H1 (cell line): ENCODE measurements around the gene TSPEAR. TPM values are rescaled to one million over a fixed set of nuclear protein-coding genes. Genes with fewer than 3 reads are reported as not detected.

Source experiments
- CTCF ChIA-PET: fragments of 300-600 bp; sonication (Branson Sonifier 250); formaldehyde crosslinking; loops from one replicate; lab custom pipeline; 2021; ENCODE audit not compliant: partially characterized antibody; lab: Charles Lee
- POLR2A ChIA-PET: fragments of 300-600 bp; sonication (Branson Sonifier 250); formaldehyde crosslinking; loops from one replicate; lab custom pipeline; 2021; ENCODE audit warnings: inconsistent platforms; ENCODE audit not compliant: partially characterized antibody; lab: Charles Lee
- DNase-seq, 2 experiments: peaks; one replicate each; pipeline versions ENCODE4 v3.0.0 to v3.0.0-alpha.2; 2010 to 2022; ENCODE audit warnings: low spot score in 2 of 2, low read depth in 1 of 2, mixed read lengths in 1 of 2
- FAIRE-seq: peaks from 2 replicates; lab custom pipeline; 2011; peaks lifted over from hg19 to GRCh38; lab: Jason Lieb, UNC
- H2AFZ ChIP-seq: 2 replicates; pipeline ENCODE4 v1.8.1; 2012; ENCODE audit warnings: low read length, inconsistent platforms
- H2AK5ac ChIP-seq: 2 replicates; pipeline ENCODE4 v1.6.1; 2013; ENCODE audit warnings: low read depth, low read length
- H2BK120ac ChIP-seq: replicated peaks from 2 replicates; pipeline ENCODE3; 2013; ENCODE audit warnings: low read depth, low read length, inconsistent platforms
- H2BK12ac ChIP-seq: 2 replicates; pipeline ENCODE4 v1.6.1; 2013; ENCODE audit warnings: low read depth, low read length
- H2BK15ac ChIP-seq: 2 replicates; pipeline ENCODE4 v1.6.1; 2013; ENCODE audit warnings: low read length
- H2BK20ac ChIP-seq: 2 replicates; pipeline ENCODE4 v1.6.1; 2013; ENCODE audit warnings: low read length
- H2BK5ac ChIP-seq: 2 replicates; pipeline ENCODE4 v1.6.1; 2013; ENCODE audit warnings: low read depth, low read length
- H3K14ac ChIP-seq: 2 replicates; pipeline ENCODE4 v1.6.1; 2013; ENCODE audit warnings: inconsistent platforms; ENCODE audit not compliant: insufficient read length
- H3K18ac ChIP-seq: 2 replicates; pipeline ENCODE4 v1.6.1; 2013; ENCODE audit warnings: low read length; ENCODE audit errors: extremely low read depth
- H3K23ac ChIP-seq: 2 replicates; pipeline ENCODE4 v1.6.1; 2013; ENCODE audit warnings: inconsistent platforms; ENCODE audit not compliant: insufficient read length
- H3K23me2 ChIP-seq: 2 replicates; pipeline ENCODE4 v1.6.1; 2013; ENCODE audit warnings: low read depth, low read length
- H3K27ac ChIP-seq: 2 replicates; pipeline ENCODE4 v1.6.1; 2011; ENCODE audit warnings: low read depth, low read length, inconsistent platforms
- H3K27me3 ChIP-seq, 4 experiments: replicated peaks in 1 of 4; 1 replicate in 1 of 4; 2 replicates in 3 of 4; pipeline versions ENCODE4 v1.6.1 to v1.8.1; 2011 to 2013; ENCODE audit warnings: low read length in 3 of 4, mild to moderate bottlenecking in 3 of 4, inconsistent platforms in 2 of 4, mixed read lengths in 2 of 4, moderate library complexity in 1 of 4; ENCODE audit not compliant: control insufficient read depth in 3 of 4, insufficient read depth in 3 of 4; ENCODE audit errors: extremely low read depth in 1 of 4
- H3K36me3 ChIP-seq, 4 experiments: 2 replicates each; pipeline versions ENCODE4 v1.6.1 to v1.8.1; 2011 to 2013; ENCODE audit warnings: mild to moderate bottlenecking in 4 of 4, low read length in 3 of 4, moderate library complexity in 2 of 4, control low read depth in 1 of 4, inconsistent platforms in 1 of 4; ENCODE audit not compliant: insufficient read depth in 4 of 4, control insufficient read depth in 2 of 4
- H3K4ac ChIP-seq: replicated peaks from 2 replicates; pipeline ENCODE3; 2013; ENCODE audit warnings: low read length, low read depth, mixed read lengths, inconsistent platforms; ENCODE audit not compliant: insufficient read length
- H3K4me1 ChIP-seq, 4 experiments: replicated peaks in 1 of 4; 1 replicate in 1 of 4; 2 replicates in 3 of 4; pipeline versions ENCODE4 v1.6.1 to v1.8.1; 2011 to 2013; ENCODE audit warnings: low read length in 3 of 4, inconsistent platforms in 2 of 4, mixed read lengths in 1 of 4; ENCODE audit not compliant: insufficient read depth in 4 of 4, control insufficient read depth in 3 of 4
- H3K4me2 ChIP-seq, 2 experiments: 2 replicates each; pipeline versions ENCODE4 v1.6.1 to v1.8.1; 2011 to 2013; ENCODE audit warnings: low read depth in 2 of 2, low read length in 2 of 2, control low read depth in 1 of 2, inconsistent platforms in 1 of 2, mild to moderate bottlenecking in 1 of 2; ENCODE audit not compliant: insufficient read depth in 1 of 2
- H3K4me3 ChIP-seq, 4 experiments: fragments of 200-600, 300-600 bp in 1 of 4; sonication (generic), shearing (Covaris generic), sonication (Bioruptor Twin) in 1 of 4; 2 replicates each; pipeline versions ENCODE4 v1.5.1 to v1.8.1; 2011 to 2016; ENCODE audit warnings: low read length in 4 of 4, low read depth in 3 of 4, control low read depth in 2 of 4, inconsistent platforms in 2 of 4, mild to moderate bottlenecking in 2 of 4, mixed read lengths in 1 of 4, moderate library complexity in 1 of 4; ENCODE audit not compliant: insufficient read depth in 2 of 4; ENCODE audit errors: extremely low read depth in 1 of 4
- H3K56ac ChIP-seq: replicated peaks from 2 replicates; pipeline ENCODE3; 2013; ENCODE audit warnings: low read depth, mild to moderate bottlenecking, mixed read lengths, low read length, inconsistent platforms; ENCODE audit not compliant: insufficient read length
- H3K79me1 ChIP-seq: 2 replicates; pipeline ENCODE4 v1.6.1; 2013; ENCODE audit warnings: low read depth, low read length, control low read depth
- H3K79me2 ChIP-seq, 2 experiments: 2 replicates each; pipeline versions ENCODE4 v1.6.1 to v1.8.1; 2012 to 2013; ENCODE audit warnings: low read length in 2 of 2, mild to moderate bottlenecking in 2 of 2, inconsistent platforms in 1 of 2; ENCODE audit not compliant: insufficient read depth in 2 of 2, control insufficient read depth in 1 of 2
- H3K9ac ChIP-seq, 4 experiments: replicated peaks in 1 of 4; 1 replicate in 1 of 4; 2 replicates in 3 of 4; pipeline versions ENCODE4 v1.6.1 to v1.8.1; 2011 to 2013; ENCODE audit warnings: low read depth in 3 of 4, low read length in 3 of 4, control low read depth in 2 of 4, mild to moderate bottlenecking in 2 of 4, moderate library complexity in 2 of 4, inconsistent platforms in 1 of 4; ENCODE audit errors: extremely low read depth in 1 of 4
- H3K9me3 ChIP-seq, 2 experiments: 2 replicates each; pipeline versions ENCODE4 v1.6.1 to v1.8.1; 2012 to 2013; ENCODE audit warnings: mild to moderate bottlenecking in 2 of 2, moderate library complexity in 2 of 2, control low read depth in 1 of 2, inconsistent platforms in 1 of 2, low read depth in 1 of 2, low read length in 1 of 2, mixed read lengths in 1 of 2; ENCODE audit not compliant: insufficient read depth in 2 of 2
- H4K20me1 ChIP-seq, 2 experiments: replicated peaks in 1 of 2; 2 replicates each; pipeline versions ENCODE3 to v1.8.1; 2011 to 2013; ENCODE audit warnings: inconsistent platforms in 2 of 2, low read length in 2 of 2, mild to moderate bottlenecking in 1 of 2; ENCODE audit not compliant: insufficient read depth in 2 of 2, control insufficient read depth in 1 of 2
- H4K5ac ChIP-seq: 2 replicates; pipeline ENCODE4 v1.6.1; 2013; ENCODE audit warnings: low read length, low read depth, mixed read lengths, inconsistent platforms; ENCODE audit not compliant: insufficient read length
- H4K8ac ChIP-seq: 2 replicates; pipeline ENCODE4 v1.8.0; 2013; ENCODE audit warnings: mild to moderate bottlenecking, moderate library complexity, low read length, inconsistent platforms; ENCODE audit not compliant: insufficient read depth; ENCODE audit errors: extremely low read depth
- H4K91ac ChIP-seq: replicated peaks from 2 replicates; pipeline ENCODE3; 2013; ENCODE audit warnings: low read length, mixed read lengths, inconsistent platforms; ENCODE audit not compliant: insufficient read length
- CHD2 ChIP-seq: IDR thresholded peaks from 2 replicates; pipeline ENCODE4 v1.6.1; 2012; ENCODE audit warnings: low read length, improper control_type of control experiment
- CTBP2 ChIP-seq: IDR thresholded peaks from 2 replicates; pipeline ENCODE4 v1.7.0; 2011; ENCODE audit warnings: borderline replicate concordance, mild to moderate bottlenecking, moderate library complexity, mixed read lengths, low read length; ENCODE audit not compliant: insufficient read depth, insufficient read length
- CTCF ChIP-seq, 3 experiments: IDR thresholded peaks; 1 replicate in 2 of 3; 2 replicates in 1 of 3; pipeline versions ENCODE4 v1.5.1 to v1.6.1; 2011; ENCODE audit warnings: low read length in 3 of 3, mild to moderate bottlenecking in 3 of 3, inconsistent platforms in 2 of 3, low read depth in 1 of 3, moderate library complexity in 1 of 3; ENCODE audit not compliant: insufficient read depth in 1 of 3; ENCODE audit errors: control extremely low read depth in 1 of 3
- EP300 ChIP-seq, 2 experiments: IDR thresholded peaks; 1 replicate in 1 of 2; 2 replicates in 1 of 2; pipeline ENCODE4 v1.6.1; 2011 to 2012; ENCODE audit warnings: low read depth in 2 of 2, low read length in 2 of 2, mild to moderate bottlenecking in 2 of 2, borderline replicate concordance in 1 of 2, inconsistent platforms in 1 of 2, moderate library complexity in 1 of 2
- GTF2F1 ChIP-seq: IDR thresholded peaks from 2 replicates; pipeline ENCODE4 v1.6.1; 2012; ENCODE audit warnings: low read depth, low read length, improper control_type of control experiment, borderline replicate concordance
- POU5F1 ChIP-seq: IDR thresholded peaks from 2 replicates; pipeline ENCODE4 v1.6.1; 2011; ENCODE audit warnings: low read depth, mild to moderate bottlenecking, low read length, moderate library complexity
- RAD21 ChIP-seq, 2 experiments: IDR thresholded peaks in 1 of 2; conservative IDR thresholded peaks in 1 of 2; 2 replicates each; pipeline ENCODE4 v1.6.1; 2011; ENCODE audit warnings: low read depth in 2 of 2, low read length in 2 of 2, improper control_type of control experiment in 1 of 2, inconsistent platforms in 1 of 2, mild to moderate bottlenecking in 1 of 2, moderate library complexity in 1 of 2
- RBBP5 ChIP-seq: IDR thresholded peaks from 2 replicates; pipeline ENCODE4 v1.7.1; 2012; ENCODE audit warnings: low read depth, mild to moderate bottlenecking, inconsistent platforms, low read length, moderate library complexity, borderline replicate concordance
- SP2 ChIP-seq: IDR thresholded peaks from 2 replicates; pipeline ENCODE4 v1.6.1; 2012; ENCODE audit warnings: mild to moderate bottlenecking, low read length, inconsistent platforms
- SP4 ChIP-seq: IDR thresholded peaks from 2 replicates; pipeline ENCODE4 v1.6.1; 2012; ENCODE audit warnings: low read length, inconsistent platforms
- ZNF274 ChIP-seq: IDR thresholded peaks from 2 replicates; pipeline ENCODE4 v1.7.0; 2012; ENCODE audit warnings: low read length, borderline replicate concordance; ENCODE audit errors: extremely low read depth
- polyA plus RNA-seq, 7 experiments: library from polyadenylated mRNA; depleted of rRNA in 3 of 7; stranded (reverse) in 5 of 7; unstranded in 2 of 7; fragments of >200 nt in 5 of 7; fragments of 200-250 nt in 2 of 7; gene quantifications; 1 replicate in 5 of 7; 2 replicates in 1 of 7; 4 replicates in 1 of 7; pipeline versions ENCODE4 v1.2.1 to v1.2.3, GENCODE V29; 2011 to 2013; ENCODE audit warnings: missing spikeins in 2 of 7, mixed read lengths in 2 of 7
- total RNA-seq: library from RNA; stranded (reverse); fragmentation: NEBNext Ultra II Directional; extraction: Animal tissue kit (Norgen Biotek cat#: 25700); gene quantifications from 2 replicates; pipeline ENCODE4 v1.2.1, GENCODE V29; 2021

Gene TSPEAR
- total and polyA plus RNA-seq, 2 of the 8 experiments (the other 6 are each of a cell fraction or from before 2014, with no cell fraction given): 0.58 to 0.89 TPM

GRCh38 chr21:44716984-44717383 is 5.6 kb upstream of the TSPEAR start:
- POLR2A ChIA-PET: no interaction called here
- TF ChIP-seq RAD21 (IDR thresholded peaks at IDR 0.05 in 1 of 2, conservative IDR thresholded peaks at IDR 0.05 in 1 of 2; ENCODE audit: low read depth in 2 of 2, low read length in 2 of 2): no peak
- no peak for TF ChIP-seq GTF2F1
- no peak for TF ChIP-seq CHD2
- TF ChIP-seq SP2: no peak
- TF ChIP-seq ZNF274: no peak
- TF ChIP-seq POU5F1: no peak
- no peak for TF ChIP-seq CTCF (IDR thresholded peaks at IDR 0.05; ENCODE audit: control extremely low read depth in 1 of 3, insufficient read depth in 1 of 3, low read depth in 1 of 3, low read length in 3 of 3)
- TF ChIP-seq SP4: no peak
- no peak for TF ChIP-seq CTBP2
- no peak for TF ChIP-seq EP300 (IDR thresholded peaks at IDR 0.05; ENCODE audit: borderline replicate concordance in 1 of 2, low read depth in 2 of 2, low read length in 2 of 2)
- TF ChIP-seq RBBP5: no peak

More at GRCh38 chr21:44716984-44717383, 5.6 kb upstream of the TSPEAR start:
- H2BK15ac ChIP-seq: no peak overlapping the region
- CTCF ChIA-PET: interaction anchor here (0.6 kb wide), 1 partner anchor 317 kb away, joined by 3 read pairs; no protein-coding TSS in a partner anchor
- H4K20me1 ChIP-seq: no peaks in the 10 kb centered on the region
- no peak overlapping the region for H3K56ac ChIP-seq
- no peak for DNase-seq
- H3K27me3 ChIP-seq: peaks cover 3 to 24% (median 19%) of the 10 kb centered on the region in 4 experiments
- no peak overlapping the region for H2BK120ac ChIP-seq
- no peak overlapping the region for H2BK20ac ChIP-seq
- H4K91ac ChIP-seq: no peak overlapping the region
- FAIRE-seq: no peak
- no peaks in the 10 kb centered on the region for H3K36me3 ChIP-seq
- H3K4me3 ChIP-seq: no peak overlapping the region
- no peak overlapping the region for H2AFZ ChIP-seq
- no peak overlapping the region for H4K5ac ChIP-seq
- no peak overlapping the region for H2BK5ac ChIP-seq
- H3K4me1 ChIP-seq: peaks cover 5 to 20% (median 10%) of the 10 kb centered on the region in 4 experiments
- peaks cover 4% of the 10 kb centered on the region; the same call in 1 of the 2 replicates for H3K23me2 ChIP-seq
- H3K79me1 ChIP-seq: no peaks in the 10 kb centered on the region
- no peak overlapping the region for H4K8ac ChIP-seq
- H3K79me2 ChIP-seq: no peaks in the 10 kb centered on the region
- H3K27ac ChIP-seq: no peak overlapping the region
- H3K9me3 ChIP-seq: no peaks in the 10 kb centered on the region
- no peak overlapping the region for H3K4me2 ChIP-seq
- no peak overlapping the region for H3K14ac ChIP-seq
- no peak overlapping the region for H2AK5ac ChIP-seq
- H3K23ac ChIP-seq: no peak overlapping the region
- H3K9ac ChIP-seq: no peak overlapping the region
- H3K4ac ChIP-seq: no peak overlapping the region
- no peak overlapping the region for H3K18ac ChIP-seq
- no peak overlapping the region for H2BK12ac ChIP-seq
